ENCODE data around the gene OTUD4. TPM values are rescaled to one million over a fixed set of nuclear protein-coding genes. Genes with fewer than 3 reads are reported as not detected.

The OTUD4 gene
- polyA plus RNA-seq, 4 donors, result 7.3 to 31.4 (median 8.9) TPM

- Histone ChIP-seq H3K27ac (ENCODE audit: low read depth in 1 of 3, low read length in 2 of 3) (no peak overlapping the region), H3K9me3 (ENCODE audit: control insufficient read depth in 2 of 2, insufficient read depth in 1 of 2, low read depth in 1 of 2, low read length in 1 of 2) (no peaks in the 10 kb centered on the region), H3K27me3 (ENCODE audit: control insufficient read depth in 3 of 3, insufficient read depth in 3 of 3, low read length in 3 of 3) (no peaks in the 10 kb centered on the region), H3K4me3 (ENCODE audit: low read depth in 1 of 3, low read length in 3 of 3) (no peak overlapping the region), H3K4me1 (ENCODE audit: control insufficient read depth in 3 of 3, insufficient read depth in 2 of 3, low read depth in 1 of 3, low read length in 2 of 3) (peaks cover 0 to 4% (median 0%) of the 10 kb centered on the region in 3 donors), H3K36me3 (ENCODE audit: control insufficient read depth in 3 of 3, insufficient read depth in 2 of 3, low read depth in 1 of 3, low read length in 3 of 3) (peaks cover 0 to 6% (median 2%) of the 10 kb centered on the region in 3 donors)
- DNase-seq (no peak), FAIRE-seq (no peak)
- 88 to 89% (median 89%) methylated on average over 12 of the region's 12 CpGs for WGBS, 3 donors
These were observed 48.5 kb downstream of the OTUD4 start for GRCh38 chr4:145131848-145132247.

DNA sequence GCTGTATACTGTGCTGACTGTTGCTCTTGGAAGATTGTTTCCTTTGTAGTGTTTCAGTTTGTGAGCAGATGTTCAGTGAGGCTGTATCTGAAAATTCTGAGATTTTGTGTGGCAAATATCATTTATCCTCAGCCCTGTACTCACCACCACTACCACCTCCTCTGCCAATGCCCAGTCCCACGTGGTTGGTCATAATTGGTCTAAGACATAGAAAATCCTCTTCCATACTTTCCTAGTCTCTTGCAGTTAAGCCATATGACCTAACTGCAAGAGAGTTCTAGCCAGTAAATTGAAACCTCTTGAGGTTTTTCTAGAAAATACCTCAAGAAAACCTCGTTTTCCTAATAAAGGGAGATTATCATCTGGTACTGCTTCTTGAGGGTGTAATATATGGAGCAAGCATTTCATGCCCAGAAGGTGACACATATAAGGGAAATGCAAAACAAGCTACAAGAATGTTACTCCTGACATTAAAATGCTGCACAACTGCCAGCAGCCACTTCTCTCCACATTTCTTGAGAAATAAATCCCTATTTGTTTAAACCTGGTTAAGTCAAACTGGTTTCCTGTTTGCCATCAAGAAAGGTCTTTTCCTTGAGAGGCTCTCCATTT, 49.5 kb downstream of the OTUD4 start:
- Histone ChIP-seq H3K4me1 (ENCODE audit: control insufficient read depth in 3 of 3, insufficient read depth in 2 of 3, low read depth in 1 of 3, low read length in 2 of 3) (peaks cover 0 to 4% (median 0%) of the 10 kb centered on the region in 3 donors), H3K4me3 (ENCODE audit: low read depth in 1 of 3, low read length in 3 of 3) (no peak overlapping the region), H3K36me3 (ENCODE audit: control insufficient read depth in 3 of 3, insufficient read depth in 2 of 3, low read depth in 1 of 3, low read length in 3 of 3) (peaks cover 0 to 12% (median 2%) of the 10 kb centered on the region in 3 donors), H3K27ac (ENCODE audit: low read depth in 1 of 3, low read length in 2 of 3) (peak overlapping the region in 1 of 3 donors; percentile 24), H3K9me3 (ENCODE audit: control insufficient read depth in 2 of 2, insufficient read depth in 1 of 2, low read depth in 1 of 2, low read length in 1 of 2) (no peaks in the 10 kb centered on the region), H3K27me3 (ENCODE audit: control insufficient read depth in 3 of 3, insufficient read depth in 3 of 3, low read length in 3 of 3) (no peaks in the 10 kb centered on the region)
- no peak for DNase-seq
- FAIRE-seq, result no peak
- WGBS, 3 donors, result 63 to 68% (median 65%) methylated on average over 2 of the region's 2 CpGs

DNA sequence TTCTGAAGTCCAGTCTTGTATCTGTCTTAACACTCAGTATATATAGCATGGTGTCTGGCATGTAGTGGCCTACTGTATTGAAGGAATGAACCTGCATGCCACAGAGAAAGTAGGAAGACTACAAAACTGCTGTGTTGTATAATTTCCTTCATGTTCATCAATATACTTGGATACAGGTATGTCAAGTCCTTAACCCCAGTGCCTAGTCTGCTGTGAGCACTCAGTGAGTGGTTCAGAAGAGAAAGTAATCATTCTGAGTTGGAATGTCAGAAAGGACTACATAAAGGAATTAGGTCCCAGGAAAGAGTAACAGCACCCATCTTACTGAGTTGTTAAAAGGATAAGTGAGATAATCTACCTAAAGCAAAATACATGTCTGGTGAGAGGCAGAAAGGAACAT, 50.3 kb downstream of the OTUD4 start:
- Histone ChIP-seq H3K4me3 (ENCODE audit: low read depth in 1 of 3, low read length in 3 of 3) (no peak overlapping the region), H3K36me3 (ENCODE audit: control insufficient read depth in 3 of 3, insufficient read depth in 2 of 3, low read depth in 1 of 3, low read length in 3 of 3) (peaks cover 0 to 17% (median 4%) of the 10 kb centered on the region in 3 donors), H3K27me3 (ENCODE audit: control insufficient read depth in 3 of 3, insufficient read depth in 3 of 3, low read length in 3 of 3) (no peaks in the 10 kb centered on the region), H3K9me3 (ENCODE audit: control insufficient read depth in 2 of 2, insufficient read depth in 1 of 2, low read depth in 1 of 2, low read length in 1 of 2) (no peaks in the 10 kb centered on the region), H3K4me1 (ENCODE audit: control insufficient read depth in 3 of 3, insufficient read depth in 2 of 3, low read depth in 1 of 3, low read length in 2 of 3) (peaks cover 0 to 4% (median 0%) of the 10 kb centered on the region in 3 donors), H3K27ac (ENCODE audit: low read depth in 1 of 3, low read length in 2 of 3) (no peak overlapping the region)
- FAIRE-seq, result no peak
- DNase-seq, result no peak

- H3K27me3 ChIP-seq (ENCODE audit: control insufficient read depth in 3 of 3, insufficient read depth in 3 of 3, low read length in 3 of 3), result no peaks in the 10 kb centered on the region
- H3K27ac ChIP-seq (ENCODE audit: low read depth in 1 of 3, low read length in 2 of 3), result peak overlapping the region in 1 of 3 donors; percentile 45
- no peaks in the 10 kb centered on the region for H3K9me3 ChIP-seq (ENCODE audit: control insufficient read depth in 2 of 2, insufficient read depth in 1 of 2, low read depth in 1 of 2, low read length in 1 of 2)
- FAIRE-seq, result no peak
- DNase-seq, result no peak
- H3K4me1 ChIP-seq (ENCODE audit: control insufficient read depth in 3 of 3, insufficient read depth in 2 of 3, low read depth in 1 of 3, low read length in 2 of 3), result no peaks in the 10 kb centered on the region
- H3K4me3 ChIP-seq (ENCODE audit: low read depth in 1 of 3, low read length in 3 of 3), result no peak overlapping the region
- H3K36me3 ChIP-seq (ENCODE audit: control insufficient read depth in 3 of 3, insufficient read depth in 2 of 3, low read depth in 1 of 3, low read length in 3 of 3), result peaks cover 3 to 23% (median 5%) of the 10 kb centered on the region in 3 donors
- 96 to 100% (median 99%) methylated on average over 2 of the region's 2 CpGs for WGBS, 3 donors
These were observed 55.0 kb downstream of the OTUD4 start for GRCh38 chr4:145125396-145125795.

GRCh38 chr4:145108128-145108527, 72.3 kb downstream of the OTUD4 start:
- Histone ChIP-seq H3K27me3 (ENCODE audit: control insufficient read depth in 3 of 3, insufficient read depth in 3 of 3, low read length in 3 of 3) (no peaks in the 10 kb centered on the region), H3K9me3 (ENCODE audit: control insufficient read depth in 2 of 2, insufficient read depth in 1 of 2, low read depth in 1 of 2, low read length in 1 of 2) (no peaks in the 10 kb centered on the region), H3K4me1 (ENCODE audit: control insufficient read depth in 3 of 3, insufficient read depth in 2 of 3, low read depth in 1 of 3, low read length in 2 of 3) (no peaks in the 10 kb centered on the region), H3K27ac (ENCODE audit: low read depth in 1 of 3, low read length in 2 of 3) (no peak overlapping the region), H3K4me3 (ENCODE audit: low read depth in 1 of 3, low read length in 3 of 3) (no peak overlapping the region), H3K36me3 (ENCODE audit: control insufficient read depth in 3 of 3, insufficient read depth in 2 of 3, low read depth in 1 of 3, low read length in 3 of 3) (peaks cover 2 to 11% (median 9%) of the 10 kb centered on the region in 3 donors)
- DNase-seq (no peak), FAIRE-seq (no peak)

GRCh38 chr4:145107126-145107525, 73.3 kb downstream of the OTUD4 start:
- Histone ChIP-seq H3K27ac (ENCODE audit: low read depth in 1 of 3, low read length in 2 of 3) (no peak overlapping the region), H3K4me3 (ENCODE audit: low read depth in 1 of 3, low read length in 3 of 3) (no peak overlapping the region), H3K4me1 (ENCODE audit: control insufficient read depth in 3 of 3, insufficient read depth in 2 of 3, low read depth in 1 of 3, low read length in 2 of 3) (peaks cover 0 to 2% (median 0%) of the 10 kb centered on the region in 3 donors), H3K9me3 (ENCODE audit: control insufficient read depth in 2 of 2, insufficient read depth in 1 of 2, low read depth in 1 of 2, low read length in 1 of 2) (no peaks in the 10 kb centered on the region), H3K27me3 (ENCODE audit: control insufficient read depth in 3 of 3, insufficient read depth in 3 of 3, low read length in 3 of 3) (no peaks in the 10 kb centered on the region), H3K36me3 (ENCODE audit: control insufficient read depth in 3 of 3, insufficient read depth in 2 of 3, low read depth in 1 of 3, low read length in 3 of 3) (peaks cover 2 to 11% (median 4%) of the 10 kb centered on the region in 3 donors)
- no peak for FAIRE-seq
- no peak for DNase-seq
- WGBS, 3 donors, result 60 to 69% (median 64%) methylated on average over 2 of the region's 2 CpGs

GRCh38 chr4:145103496-145103895, 76.9 kb downstream of the OTUD4 start:
- Histone ChIP-seq H3K27me3 (ENCODE audit: control insufficient read depth in 3 of 3, insufficient read depth in 3 of 3, low read length in 3 of 3) (no peaks in the 10 kb centered on the region), H3K4me3 (ENCODE audit: low read depth in 1 of 3, low read length in 3 of 3) (no peak overlapping the region), H3K4me1 (ENCODE audit: control insufficient read depth in 3 of 3, insufficient read depth in 2 of 3, low read depth in 1 of 3, low read length in 2 of 3) (peaks cover 0 to 11% (median 2%) of the 10 kb centered on the region in 3 donors), H3K27ac (ENCODE audit: low read depth in 1 of 3, low read length in 2 of 3) (no peak overlapping the region), H3K9me3 (ENCODE audit: control insufficient read depth in 2 of 2, insufficient read depth in 1 of 2, low read depth in 1 of 2, low read length in 1 of 2) (no peaks in the 10 kb centered on the region), H3K36me3 (ENCODE audit: control insufficient read depth in 3 of 3, insufficient read depth in 2 of 3, low read depth in 1 of 3, low read length in 3 of 3) (peaks cover 2 to 4% (median 2%) of the 10 kb centered on the region in 3 donors)
- no peak for DNase-seq
- no peak for FAIRE-seq
- 80 to 96% (median 83%) methylated on average over 3 of the region's 3 CpGs for WGBS, 3 donors

GRCh38 chr4:145102619-145103018, 77.8 kb downstream of the OTUD4 start:
- Histone ChIP-seq H3K36me3 (ENCODE audit: control insufficient read depth in 3 of 3, insufficient read depth in 2 of 3, low read depth in 1 of 3, low read length in 3 of 3) (peaks cover 0 to 2% (median 0%) of the 10 kb centered on the region in 3 donors), H3K4me3 (ENCODE audit: low read depth in 1 of 3, low read length in 3 of 3) (no peak overlapping the region), H3K9me3 (ENCODE audit: control insufficient read depth in 2 of 2, insufficient read depth in 1 of 2, low read depth in 1 of 2, low read length in 1 of 2) (no peaks in the 10 kb centered on the region), H3K4me1 (ENCODE audit: control insufficient read depth in 3 of 3, insufficient read depth in 2 of 3, low read depth in 1 of 3, low read length in 2 of 3) (peaks cover 0 to 11% (median 2%) of the 10 kb centered on the region in 3 donors), H3K27me3 (ENCODE audit: control insufficient read depth in 3 of 3, insufficient read depth in 3 of 3, low read length in 3 of 3) (no peaks in the 10 kb centered on the region), H3K27ac (ENCODE audit: low read depth in 1 of 3, low read length in 2 of 3) (no peak overlapping the region)
- 82 to 91% (median 84%) methylated on average over 2 of the region's 2 CpGs for WGBS, 3 donors
- no peak for FAIRE-seq
- DNase-seq, result no peak

DNA sequence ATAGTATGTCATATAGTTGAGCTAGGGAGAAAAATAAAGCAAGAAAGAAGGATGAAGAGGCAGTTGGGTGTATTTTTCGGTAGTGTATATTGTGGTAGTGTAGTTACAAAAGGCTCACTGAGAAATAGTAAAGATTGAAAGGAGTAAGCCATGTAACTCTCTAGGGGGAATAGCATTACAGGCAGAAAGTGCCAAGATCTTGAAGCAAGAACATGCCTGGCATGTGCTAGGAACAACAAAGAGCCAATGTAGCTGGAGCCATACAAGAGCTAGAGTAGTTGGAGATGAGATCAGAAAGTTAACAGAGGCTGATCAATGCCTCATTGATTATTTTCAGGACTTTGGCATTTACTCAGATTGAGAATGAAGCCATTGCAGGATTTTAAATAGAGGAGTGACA, 79.3 kb downstream of the OTUD4 start:
- Histone ChIP-seq H3K36me3 (ENCODE audit: control insufficient read depth in 3 of 3, insufficient read depth in 2 of 3, low read depth in 1 of 3, low read length in 3 of 3) (peaks cover 0 to 5% (median 0%) of the 10 kb centered on the region in 3 donors), H3K9me3 (ENCODE audit: control insufficient read depth in 2 of 2, insufficient read depth in 1 of 2, low read depth in 1 of 2, low read length in 1 of 2) (no peaks in the 10 kb centered on the region), H3K4me1 (ENCODE audit: control insufficient read depth in 3 of 3, insufficient read depth in 2 of 3, low read depth in 1 of 3, low read length in 2 of 3) (peaks cover 3 to 13% (median 9%) of the 10 kb centered on the region in 3 donors), H3K27ac (ENCODE audit: low read depth in 1 of 3, low read length in 2 of 3) (no peak overlapping the region), H3K4me3 (ENCODE audit: low read depth in 1 of 3, low read length in 3 of 3) (no peak overlapping the region), H3K27me3 (ENCODE audit: control insufficient read depth in 3 of 3, insufficient read depth in 3 of 3, low read length in 3 of 3) (no peaks in the 10 kb centered on the region)
- DNase-seq (no peak), FAIRE-seq (no peak)
- WGBS, 3 donors, result 92 to 98% (median 95%) methylated on average over 1 of the region's 1 CpG

Data from small intestine (tissue), 7 donors.